T-helper 2 cell (primary cell): ENCODE data around the gene PPFIA2.

ENCODE experiments used
- DNase-seq, 5 experiments: peaks; one replicate each; pipeline versions ENCODE4 v3.0.0 to v3.0.0-alpha.2; 2012 to 2022

The PPFIA2 gene

DNA sequence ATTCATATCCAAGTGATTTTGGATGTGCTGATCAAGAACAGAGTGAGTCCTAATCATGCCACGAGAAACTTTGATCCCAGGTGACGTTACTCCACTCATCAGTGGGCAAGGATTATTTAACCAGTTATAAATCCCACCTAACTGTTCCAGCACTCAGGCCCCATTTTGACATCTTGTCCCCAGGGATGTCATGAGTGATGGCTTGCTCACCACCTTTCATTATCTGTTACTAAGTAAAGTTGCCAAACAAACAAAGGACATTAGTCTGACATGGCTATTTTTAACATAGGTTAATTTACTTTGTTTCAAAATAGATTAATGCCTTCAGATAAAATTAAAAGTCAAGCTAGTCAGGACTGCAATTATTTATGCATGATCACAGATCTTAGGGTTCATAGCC lies 425.3 kb downstream of the PPFIA2 start:
- DNase-seq, result no peak

DNA sequence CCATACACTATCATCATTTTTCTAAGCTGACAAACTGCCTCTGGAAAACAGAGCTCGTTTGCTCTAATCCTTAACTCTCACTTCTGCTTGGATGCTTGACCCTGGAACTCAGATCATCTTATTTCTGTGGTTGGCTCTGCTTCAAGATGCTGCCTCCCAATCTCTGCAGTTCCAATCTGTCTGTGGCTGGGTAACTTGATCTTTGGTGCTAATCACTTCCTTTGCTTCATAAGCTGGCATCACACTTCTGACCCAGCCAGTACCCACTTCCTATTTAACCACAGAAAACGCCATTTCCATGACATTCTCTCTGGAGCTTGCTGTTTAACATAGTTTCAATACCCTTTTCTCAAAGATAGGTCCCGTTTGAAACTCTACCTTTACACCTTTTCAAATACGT lies 427.1 kb downstream of the PPFIA2 start:
- no peak for DNase-seq

DNA sequence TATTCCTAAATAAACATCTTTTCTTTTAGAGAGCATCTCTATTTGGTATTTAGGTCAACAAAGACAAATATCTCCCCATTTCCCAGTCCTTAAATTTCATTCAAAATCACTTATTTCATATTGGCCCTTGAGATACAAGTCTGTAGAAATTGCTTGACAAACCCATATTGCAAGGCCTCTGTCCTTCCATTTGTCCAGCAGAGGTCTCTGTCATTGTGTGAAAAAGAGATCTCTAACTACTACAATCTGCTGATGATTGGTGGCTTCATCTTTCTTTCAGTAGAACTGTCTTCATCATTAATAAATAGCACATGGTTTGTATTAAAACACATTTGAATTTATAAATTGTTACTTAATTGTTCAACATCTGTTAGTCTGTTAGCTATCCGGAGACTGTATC lies 428.7 kb downstream of the PPFIA2 start:
- DNase-seq, result no peak

DNA sequence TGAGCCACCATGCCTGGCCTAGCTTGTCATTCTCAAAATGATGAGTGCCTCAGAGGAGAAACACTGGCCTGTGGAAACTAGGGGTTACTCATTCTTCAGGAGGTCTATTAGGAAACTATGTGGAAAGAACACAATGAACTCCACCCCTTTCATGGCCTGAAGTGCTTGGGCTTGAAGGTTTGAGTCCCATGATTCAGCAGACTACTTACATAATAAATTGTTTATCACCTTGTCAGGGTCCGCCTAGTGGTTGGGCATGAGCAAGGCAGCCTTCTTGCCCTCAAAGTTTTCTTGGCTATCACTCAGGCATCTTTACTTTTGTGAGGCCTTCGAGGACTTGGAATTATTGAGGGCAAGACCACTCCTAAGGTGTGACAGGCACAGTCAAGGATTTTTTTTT lies 430.1 kb downstream of the PPFIA2 start:
- DNase-seq, result peak in 1 of 5 experiments; percentile 5

DNA sequence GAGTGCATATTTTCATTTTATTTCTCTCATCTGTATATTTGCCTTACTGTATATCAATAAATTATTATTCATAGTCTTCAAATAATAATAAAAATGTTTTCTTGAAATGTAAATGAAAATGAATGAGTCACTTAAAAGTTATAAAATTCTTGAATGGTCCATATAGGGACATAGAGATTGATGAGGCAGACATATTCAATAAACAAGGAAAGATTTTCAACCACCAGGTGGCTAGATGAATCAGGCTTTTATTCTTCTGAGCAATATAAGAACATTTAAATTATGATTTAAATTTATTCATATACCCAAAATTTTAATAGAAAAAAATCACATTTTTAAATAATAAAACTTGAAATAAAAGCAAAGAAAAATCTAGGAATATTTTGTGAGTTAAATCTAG lies 431.7 kb downstream of the PPFIA2 start:
- DNase-seq, result no peak

DNA sequence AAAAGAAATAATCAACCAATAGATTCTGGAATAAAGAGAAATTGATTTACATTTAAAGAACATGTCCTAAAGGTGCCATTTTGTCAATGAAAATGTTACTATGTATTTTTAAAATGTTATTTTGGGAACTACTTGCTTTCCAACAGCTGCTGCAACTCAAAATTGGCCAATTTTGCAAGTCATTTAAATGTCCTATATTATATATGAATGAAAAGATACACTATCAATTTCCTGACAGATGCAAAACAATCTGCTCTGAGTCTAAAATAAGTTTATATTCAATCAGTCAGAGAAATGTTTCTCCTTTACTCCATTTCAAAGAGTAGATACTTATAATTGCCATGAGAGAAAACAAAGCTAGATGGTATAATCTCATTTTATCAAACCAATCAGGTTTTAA lies 434.1 kb downstream of the PPFIA2 start:
- DNase-seq, result no peak

DNA sequence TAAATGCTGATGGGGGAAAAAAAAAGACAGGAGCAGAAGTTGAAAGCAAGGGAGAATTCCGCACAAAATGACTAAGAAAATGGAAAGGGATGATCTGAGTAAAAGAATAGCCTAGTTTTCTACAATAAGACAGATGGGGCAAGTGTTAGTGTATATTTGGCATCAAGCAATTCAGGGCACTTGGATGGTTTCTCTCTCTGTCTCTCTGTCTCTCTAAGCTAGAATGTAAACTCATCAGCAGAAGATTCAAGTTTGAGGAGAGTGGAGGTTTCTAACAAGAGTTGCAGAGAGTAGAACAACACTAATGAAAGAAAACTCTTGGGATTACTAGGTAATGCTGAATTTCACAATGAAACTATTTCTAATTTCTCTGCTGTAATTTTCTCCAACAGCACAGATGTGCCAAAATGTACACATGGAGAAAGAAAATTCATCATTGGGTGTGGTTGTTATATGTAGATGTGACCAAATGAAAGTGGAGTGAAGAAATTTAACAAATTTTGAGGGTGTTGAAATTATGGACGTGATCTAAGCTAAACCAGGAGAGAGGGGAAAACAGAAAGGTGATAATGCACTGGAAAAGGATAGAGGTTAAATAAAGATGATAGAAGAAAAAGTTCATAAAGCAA lies 444.1 kb downstream of the PPFIA2 start:
- no peak for DNase-seq

DNA sequence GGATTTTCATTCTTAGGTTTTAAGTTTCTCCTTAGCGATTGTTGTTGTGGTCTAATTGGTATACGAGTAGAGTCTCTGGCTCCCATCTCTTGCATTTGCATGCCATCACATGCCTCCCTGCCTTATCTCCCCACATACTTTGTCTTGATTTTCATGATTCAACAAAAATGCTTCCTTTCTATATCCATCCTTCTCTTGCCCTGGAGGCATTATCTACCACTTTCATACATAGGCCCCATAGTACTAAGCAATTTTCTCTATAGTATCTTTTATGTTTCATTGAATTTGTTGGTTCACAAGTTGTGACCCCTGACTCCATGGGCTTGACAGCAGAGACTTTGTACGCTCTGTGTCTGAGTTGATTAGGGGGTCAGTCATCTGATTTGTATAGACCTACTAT lies 455.2 kb downstream of the PPFIA2 start:
- DNase-seq, result no peak

DNA sequence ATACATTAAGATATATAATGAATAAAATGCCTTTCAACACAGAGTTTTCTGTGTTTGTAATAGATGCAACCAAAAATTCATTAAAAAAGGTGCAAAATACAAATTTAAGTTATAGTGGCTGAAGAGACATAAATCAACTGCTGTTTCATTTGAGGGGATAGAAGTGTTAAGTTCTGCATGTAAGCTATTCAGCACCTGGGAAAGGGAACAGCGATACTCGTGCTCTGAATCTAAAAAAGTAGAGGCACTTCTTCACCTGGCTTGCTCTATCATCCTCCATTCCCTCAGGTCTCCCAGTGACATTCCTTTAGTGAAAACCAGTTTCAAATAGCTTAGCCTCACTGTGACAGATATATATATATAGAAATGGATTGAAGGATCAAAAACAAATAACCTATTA lies 458.7 kb downstream of the PPFIA2 start:
- DNase-seq, result no peak

DNA sequence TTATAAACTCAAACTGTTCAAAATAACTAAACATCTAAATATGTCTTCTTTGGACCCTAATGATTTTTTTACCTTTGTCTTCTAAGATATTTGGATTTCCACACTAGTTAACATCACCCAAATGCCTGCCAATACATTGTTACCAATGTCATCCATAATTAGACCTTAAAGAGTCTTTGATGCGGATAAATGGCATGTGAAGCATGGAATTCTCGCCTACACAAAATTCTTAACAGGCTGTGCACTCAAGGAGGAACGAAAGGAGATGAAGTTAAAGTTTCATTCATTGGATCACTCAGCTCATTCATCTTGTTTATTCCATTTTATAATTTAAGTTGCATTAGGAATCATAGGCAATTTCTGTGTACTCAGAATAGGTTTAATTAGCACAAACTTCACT lies 461.5 kb downstream of the PPFIA2 start:
- DNase-seq, result no peak

DNA sequence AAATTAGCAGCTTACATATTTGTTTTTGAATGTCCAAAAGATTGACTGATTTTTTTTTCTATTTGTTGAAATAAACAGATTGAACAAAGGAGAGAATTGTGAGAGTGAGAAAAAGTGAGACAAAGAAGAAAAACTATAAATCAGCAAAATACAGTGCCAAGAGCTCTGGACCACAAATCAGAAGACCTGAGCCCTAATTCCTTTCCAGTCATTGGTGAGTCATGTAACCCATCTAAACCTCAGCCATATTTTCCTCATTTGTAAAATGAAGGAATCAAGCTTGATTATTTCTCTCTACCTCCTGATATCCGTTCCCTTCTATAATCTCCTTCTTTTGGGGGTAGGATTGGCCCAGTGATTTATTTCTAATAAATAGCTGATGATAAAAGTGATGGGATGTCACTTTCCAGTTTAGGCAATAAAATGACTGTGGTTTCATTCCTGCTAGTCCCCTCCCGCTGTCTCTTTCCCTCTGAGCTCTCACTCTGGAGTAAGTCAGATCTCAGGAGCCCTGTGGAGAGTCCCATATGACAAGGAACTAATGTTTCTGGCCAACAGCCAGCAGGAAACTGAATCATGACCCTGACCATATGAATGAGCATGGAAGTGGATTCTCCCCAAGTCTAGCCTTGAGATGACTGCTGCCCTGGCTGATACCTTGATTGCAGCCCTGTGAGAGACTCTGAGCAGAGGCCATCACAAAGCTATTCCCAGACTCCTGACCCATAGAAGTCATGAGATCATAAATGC lies 462.4 kb downstream of the PPFIA2 start:
- DNase-seq, result no peak

DNA sequence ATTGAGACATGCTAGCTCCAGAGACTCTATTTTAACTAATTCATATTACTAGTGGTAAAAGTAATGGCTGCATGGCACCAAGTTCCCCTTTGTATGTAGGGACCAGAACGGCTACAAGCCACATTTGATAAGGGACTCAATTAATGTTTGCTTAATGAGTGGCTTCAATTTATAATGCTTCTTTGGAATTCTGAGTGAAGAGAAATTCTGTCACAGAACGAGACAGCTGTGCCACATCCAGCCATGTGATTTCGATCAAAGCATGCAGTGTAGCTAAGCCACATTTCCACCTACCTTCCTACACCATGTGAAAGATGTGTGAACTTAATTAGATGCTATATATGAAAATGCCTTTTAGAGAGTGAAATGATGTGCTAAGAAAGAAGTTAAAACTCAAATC lies 463.9 kb downstream of the PPFIA2 start:
- DNase-seq, result no peak

DNA sequence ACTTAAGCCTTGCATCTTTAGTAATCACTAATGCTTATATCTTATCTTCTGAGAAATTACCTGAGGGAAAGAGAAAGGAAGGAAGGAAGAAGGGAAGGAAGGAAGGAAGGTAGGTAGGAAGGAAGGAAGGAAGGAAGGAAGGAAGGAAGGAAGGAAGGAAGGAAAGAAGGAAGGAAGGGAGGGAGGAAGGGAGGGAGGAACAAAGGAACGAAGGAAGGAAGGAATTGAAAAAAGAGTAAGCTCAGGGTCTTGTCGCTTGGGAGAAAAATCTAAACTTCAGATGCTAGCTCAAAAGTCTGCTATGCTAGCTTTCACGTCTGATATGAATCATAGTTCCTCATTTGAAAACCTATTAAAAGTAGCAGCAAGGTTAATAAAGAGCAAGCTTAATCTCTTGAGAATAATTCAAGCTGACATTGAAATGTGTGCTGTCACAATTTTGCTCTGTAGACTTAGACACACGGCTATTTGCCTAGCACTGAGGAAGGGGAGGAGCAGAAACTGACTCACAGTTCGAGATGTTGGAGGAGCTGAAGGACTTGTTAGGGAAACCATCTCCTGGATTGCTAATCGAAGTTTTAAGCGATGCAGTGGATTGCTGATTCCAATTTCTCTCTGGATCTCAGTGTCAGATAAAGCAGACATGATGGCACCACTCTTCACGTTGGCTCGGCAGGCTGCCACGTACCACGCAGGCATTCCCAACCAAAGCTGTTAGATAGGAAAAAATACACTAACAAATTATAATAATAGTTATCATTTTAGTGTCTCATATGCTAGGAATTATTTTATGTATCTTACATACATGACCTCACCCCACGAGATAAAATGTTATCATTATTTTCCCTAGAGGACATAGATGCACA lies 464.6 kb downstream of the PPFIA2 start:
- DNase-seq, result no peak

DNA sequence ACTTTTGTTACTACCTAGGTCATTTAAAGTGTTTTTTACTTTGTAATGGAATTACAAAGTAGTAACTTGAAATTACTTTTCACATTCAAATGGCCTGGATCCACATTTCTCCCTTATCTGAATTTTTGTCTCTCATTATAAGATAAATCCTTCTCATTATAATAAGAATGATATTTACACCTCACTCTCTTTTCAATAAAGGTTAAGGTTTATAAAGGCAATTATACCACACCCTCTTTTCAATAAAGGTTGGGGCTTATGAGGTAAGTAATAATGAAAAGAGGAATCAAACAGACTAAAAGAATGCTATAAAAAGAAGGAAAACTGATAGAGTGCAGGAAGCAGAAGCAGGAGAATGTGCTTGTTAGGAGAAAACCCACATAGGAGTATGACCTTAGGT lies 470.5 kb downstream of the PPFIA2 start:
- DNase-seq, result no peak

DNA sequence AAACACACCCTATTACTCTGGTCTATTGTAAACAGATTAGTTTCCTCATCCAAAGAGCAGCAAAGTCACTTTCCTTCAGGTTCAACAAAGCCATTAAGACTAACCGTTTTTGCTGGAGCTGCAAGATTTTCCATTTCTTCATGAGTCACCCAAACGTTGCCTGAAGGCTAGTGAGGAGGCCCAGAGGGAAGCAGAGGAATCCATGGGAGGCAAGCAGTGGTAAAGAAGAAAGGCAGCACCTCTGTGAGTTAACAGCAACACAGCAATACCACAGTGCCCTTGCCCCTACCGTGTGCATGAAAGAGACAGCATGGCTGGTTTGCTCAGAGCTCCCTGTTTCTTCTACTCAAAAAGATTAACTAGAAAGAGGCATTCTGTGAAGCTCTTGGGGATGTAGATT lies 475.0 kb downstream of the PPFIA2 start:
- no peak for DNase-seq

DNA sequence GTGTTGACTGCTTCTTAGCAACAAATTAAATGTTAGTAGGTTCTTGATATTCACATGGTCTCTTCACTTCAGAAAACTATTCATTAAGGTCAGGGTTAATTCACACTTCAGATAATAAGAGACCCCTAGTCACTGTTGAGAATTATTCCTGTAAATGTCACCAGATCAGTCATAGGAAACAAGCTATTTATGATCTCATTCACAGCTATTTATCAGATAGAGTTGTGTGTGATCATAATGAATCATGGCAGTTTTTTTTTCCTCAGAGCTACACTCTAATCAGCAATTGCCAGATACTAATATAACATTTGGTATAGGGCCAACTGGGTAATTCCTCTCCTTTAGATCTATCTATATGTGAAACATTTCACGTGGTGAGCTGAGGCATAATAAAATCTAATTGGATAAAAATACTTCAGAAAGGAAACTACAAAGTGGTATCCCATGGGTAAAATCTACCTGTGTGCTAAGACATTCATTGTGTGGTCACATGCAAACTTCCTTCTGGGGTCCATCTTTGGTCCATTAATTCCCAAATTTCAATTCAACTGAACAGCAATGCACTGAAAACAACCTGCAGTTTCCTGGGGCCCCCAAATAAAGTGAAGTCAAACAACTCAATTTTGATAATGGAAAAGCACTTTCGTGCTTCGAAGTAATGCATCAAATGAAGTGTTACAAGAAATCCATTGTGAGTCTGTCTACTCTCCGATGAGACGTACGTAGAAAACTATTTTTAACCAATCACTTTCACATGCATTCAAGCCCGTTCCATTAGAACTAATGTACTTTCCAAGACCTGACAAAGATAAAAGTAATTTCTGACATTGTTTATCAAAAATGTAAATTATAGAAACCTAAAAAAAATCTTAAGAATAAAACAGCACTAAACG lies 484.3 kb downstream of the PPFIA2 start:
- no peak for DNase-seq

DNA sequence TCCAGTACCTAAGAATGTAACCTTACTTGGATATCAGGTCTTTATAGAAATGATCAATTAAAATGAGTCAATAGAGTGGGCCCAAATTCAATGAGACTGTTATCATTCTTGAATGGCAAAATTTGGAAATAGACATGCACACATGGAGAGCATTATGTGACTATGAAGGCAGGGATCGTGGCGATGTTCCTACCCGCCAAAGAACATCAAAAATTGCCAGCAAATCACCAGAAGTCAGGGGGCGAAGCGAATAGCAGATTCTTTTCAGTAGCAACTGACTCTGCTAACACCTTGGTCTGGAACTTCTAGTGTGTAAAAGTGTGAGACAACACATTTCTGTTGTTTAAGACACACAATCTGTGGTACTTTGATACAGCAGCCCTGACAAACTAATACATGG lies 488.8 kb downstream of the PPFIA2 start:
- DNase-seq, result no peak

DNA sequence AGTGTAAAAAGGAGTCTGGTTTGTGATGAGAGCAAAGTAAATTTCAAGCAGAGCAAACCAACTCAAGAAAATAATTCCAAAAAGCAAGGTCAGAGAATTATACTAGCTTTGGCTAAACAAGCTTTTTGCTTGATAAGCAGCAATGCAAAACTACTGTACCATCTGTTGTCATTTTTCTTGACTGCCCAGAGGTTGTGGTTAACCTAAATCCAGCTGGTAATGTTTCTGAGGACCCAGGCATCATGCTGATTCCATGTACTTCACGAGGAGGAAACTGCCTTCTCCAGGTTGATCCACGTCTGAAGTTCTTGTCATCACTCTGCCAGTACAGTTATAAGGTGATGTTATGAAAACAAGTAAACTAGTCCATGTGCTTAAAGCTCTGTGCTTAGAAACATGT lies 496.1 kb downstream of the PPFIA2 start:
- no peak for DNase-seq

DNA sequence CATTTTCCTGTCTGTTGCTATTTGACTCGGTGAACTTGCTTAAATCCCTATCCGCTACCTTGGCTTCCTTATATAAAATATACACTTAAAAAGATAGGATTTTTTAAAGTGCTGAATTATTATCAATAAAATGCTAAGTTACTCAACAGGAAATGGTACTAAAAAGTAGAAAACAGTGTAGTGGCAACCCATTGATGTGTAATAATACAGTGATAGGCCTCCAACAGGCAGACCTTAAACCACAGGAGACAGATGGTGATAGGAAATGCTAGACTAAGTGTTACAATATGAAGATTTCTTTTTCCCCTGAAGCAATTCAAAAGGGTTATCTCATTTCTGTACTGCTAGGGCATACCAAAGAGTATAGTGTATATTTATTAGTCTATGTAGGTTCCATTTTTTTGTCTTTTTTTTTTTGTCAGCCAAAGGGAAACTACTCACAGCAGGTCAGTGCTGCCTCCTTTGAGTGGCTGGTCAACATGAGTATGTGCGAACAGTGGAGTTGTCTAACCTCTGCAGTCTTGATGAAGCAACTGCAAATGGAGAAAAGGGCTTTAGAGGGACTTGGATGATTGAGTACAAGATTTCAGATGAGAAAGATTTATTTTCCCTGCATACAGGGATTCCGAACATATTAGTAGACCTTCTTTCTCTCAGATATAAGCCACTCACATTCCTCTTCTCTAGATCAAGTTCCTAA lies 497.5 kb downstream of the PPFIA2 start:
- DNase-seq, result no peak

DNA sequence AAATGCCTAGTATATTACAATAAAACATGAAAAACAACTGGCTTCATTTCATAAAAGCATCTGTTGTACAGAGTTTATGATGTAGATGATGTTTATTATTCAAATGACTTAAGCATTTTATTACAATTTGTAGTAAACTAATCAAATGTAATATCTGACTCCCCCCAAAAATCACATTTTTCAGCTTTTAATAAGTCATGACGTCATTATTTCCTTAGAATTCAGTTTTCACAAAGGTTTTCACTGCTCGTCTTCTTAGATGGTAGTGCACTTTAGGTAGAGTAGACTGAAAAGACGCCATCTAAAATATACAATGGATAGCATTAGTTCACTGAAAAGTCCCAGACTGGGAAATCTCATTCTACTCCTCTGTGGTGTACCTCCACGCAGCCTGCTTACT lies 499.8 kb downstream of the PPFIA2 start:
- DNase-seq, result no peak

DNA sequence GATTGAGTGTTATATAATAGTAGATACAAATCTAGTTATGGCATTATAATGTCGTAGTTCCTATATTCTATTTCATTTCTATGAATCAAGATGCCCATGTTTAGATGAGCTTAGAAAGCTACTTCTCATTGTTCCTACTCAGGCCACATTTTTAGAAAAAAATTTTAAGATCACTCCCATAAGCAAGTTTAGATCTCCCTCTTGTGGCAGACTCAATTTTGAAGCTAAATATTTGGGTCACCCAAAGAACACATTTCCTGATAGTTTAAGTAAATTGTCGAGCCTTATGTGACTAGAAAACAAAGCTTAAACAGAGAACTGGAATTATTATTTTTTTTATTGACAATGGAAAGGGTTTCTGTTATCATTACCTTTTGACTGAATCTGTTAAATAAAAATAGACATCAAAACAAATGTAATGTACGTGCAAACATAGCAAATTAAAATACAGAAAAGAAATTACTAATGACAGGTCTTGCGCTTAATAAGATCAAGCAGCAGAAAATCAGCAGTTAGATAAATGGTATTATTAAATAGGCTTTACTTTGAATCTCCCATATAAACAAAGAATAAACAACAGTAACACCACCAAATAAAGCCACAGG lies 501.1 kb downstream of the PPFIA2 start:
- no peak for DNase-seq

DNA sequence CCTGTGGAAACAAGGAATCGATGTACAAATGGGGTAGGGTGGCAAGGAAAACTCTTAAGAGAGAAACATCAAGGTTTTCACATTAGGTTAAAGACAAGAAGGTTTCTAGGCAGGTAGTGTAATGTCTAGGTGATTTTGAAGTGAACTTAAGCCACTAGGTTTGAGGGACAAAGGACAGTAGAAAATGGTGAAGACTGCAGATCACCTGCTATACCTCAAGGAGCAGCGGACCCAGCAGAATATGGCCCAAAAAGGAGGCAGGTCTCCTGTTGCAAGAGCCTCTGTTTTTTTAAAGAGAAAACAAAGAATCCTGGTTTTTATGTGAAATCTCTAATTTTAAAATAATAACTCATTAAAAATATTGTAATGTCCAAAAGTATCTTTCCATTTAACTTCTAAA lies 503.2 kb downstream of the PPFIA2 start:
- no peak for DNase-seq
